Neutrophil (primary cell): Measurements from ENCODE around the gene PRKAG3.

Source experiments
- H3K27ac ChIP-seq: fragments of 200-600 bp; sonication (generic); 2 replicates; pipeline ENCODE4 v1.5.1; 2016; ENCODE audit warnings: mild to moderate bottlenecking, moderate library complexity
- H3K27me3 ChIP-seq: fragments of 200-600 bp; sonication (generic); 2 replicates; pipeline ENCODE4 v1.6.0; 2016; ENCODE audit warnings: mild to moderate bottlenecking
- H3K36me3 ChIP-seq: fragments of 200-600 bp; sonication (generic); 2 replicates; pipeline ENCODE4 v1.5.1; 2017
- H3K4me1 ChIP-seq, 2 experiments: fragments of 200-600 bp in 1 of 2; sonication (generic) in 1 of 2; 1 replicate in 1 of 2; 2 replicates in 1 of 2; pipeline versions ENCODE4 v1.5.1 to v1.6.1; 2013 to 2016; ENCODE audit warnings: low read depth in 1 of 2, low read length in 1 of 2, mild to moderate bottlenecking in 1 of 2, moderate library complexity in 1 of 2; ENCODE audit not compliant: control insufficient read depth in 1 of 2, insufficient read depth in 1 of 2
- H3K4me3 ChIP-seq, 2 experiments: fragments of 200-600 bp in 1 of 2; sonication (generic) in 1 of 2; 1 replicate in 1 of 2; 2 replicates in 1 of 2; pipeline ENCODE4 v1.5.1; 2013 to 2016; ENCODE audit warnings: low read depth in 1 of 2, low read length in 1 of 2, mild to moderate bottlenecking in 1 of 2, moderate library complexity in 1 of 2
- H3K9me3 ChIP-seq: fragments of 200-600 bp; sonication (generic); 2 replicates; pipeline ENCODE4 v1.5.1; 2016
- TF ChIP-seq, protein P1 (sequence below): fragments of 200-600 bp; sonication (generic); IDR thresholded peaks from 2 replicates; pipeline ENCODE4 v1.5.1; 2016; ENCODE audit warnings: antibody characterized with exemption

PRKAG3 gene

DNA sequence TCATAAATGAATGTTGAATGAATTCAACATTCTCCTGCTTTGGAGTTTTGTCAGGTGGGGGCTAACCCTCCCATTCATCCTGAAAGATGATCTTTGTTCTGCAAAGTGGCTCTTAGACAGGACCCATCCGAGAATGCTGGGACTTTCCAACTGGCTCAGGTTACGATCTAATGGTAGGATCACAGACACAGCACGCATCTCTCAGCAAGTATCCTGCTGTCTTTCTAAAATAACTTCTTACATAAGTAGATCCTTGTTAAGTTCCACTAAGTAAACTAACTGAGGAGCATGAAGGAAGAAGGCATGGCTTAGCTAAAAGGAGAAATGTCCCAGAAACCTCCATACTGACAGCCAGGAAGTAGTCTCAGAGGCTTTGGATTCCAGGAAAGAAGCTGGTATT, 26.0 kb downstream of the PRKAG3 start:
- TF ChIP-seq, protein P1, sequence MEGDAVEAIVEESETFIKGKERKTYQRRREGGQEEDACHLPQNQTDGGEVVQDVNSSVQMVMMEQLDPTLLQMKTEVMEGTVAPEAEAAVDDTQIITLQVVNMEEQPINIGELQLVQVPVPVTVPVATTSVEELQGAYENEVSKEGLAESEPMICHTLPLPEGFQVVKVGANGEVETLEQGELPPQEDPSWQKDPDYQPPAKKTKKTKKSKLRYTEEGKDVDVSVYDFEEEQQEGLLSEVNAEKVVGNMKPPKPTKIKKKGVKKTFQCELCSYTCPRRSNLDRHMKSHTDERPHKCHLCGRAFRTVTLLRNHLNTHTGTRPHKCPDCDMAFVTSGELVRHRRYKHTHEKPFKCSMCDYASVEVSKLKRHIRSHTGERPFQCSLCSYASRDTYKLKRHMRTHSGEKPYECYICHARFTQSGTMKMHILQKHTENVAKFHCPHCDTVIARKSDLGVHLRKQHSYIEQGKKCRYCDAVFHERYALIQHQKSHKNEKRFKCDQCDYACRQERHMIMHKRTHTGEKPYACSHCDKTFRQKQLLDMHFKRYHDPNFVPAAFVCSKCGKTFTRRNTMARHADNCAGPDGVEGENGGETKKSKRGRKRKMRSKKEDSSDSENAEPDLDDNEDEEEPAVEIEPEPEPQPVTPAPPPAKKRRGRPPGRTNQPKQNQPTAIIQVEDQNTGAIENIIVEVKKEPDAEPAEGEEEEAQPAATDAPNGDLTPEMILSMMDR, result no peak
- H3K27ac ChIP-seq, result no peak overlapping the region

DNA sequence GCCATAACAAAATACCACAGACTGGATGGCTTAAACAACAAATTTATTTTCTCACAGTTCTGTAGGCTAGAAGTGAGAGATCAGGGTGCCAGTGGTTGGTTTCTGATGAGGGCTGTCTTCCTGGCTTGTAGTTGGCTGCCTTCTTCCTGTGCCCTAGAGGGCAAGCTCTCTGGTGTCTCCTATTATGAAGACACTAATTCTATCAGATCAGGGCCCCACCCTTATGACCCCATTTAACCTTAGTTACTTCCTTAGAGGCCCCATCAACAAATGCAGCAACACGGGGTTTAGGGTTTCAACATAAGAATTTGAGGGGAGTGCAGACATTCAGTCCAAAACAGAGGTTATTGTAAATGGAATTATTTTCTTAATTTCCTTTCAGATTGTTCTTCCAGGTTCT, 26.8 kb downstream of the PRKAG3 start:
- no peak overlapping the region for H3K4me3 ChIP-seq
- no peak overlapping the region for H3K27ac ChIP-seq
- no peaks in the 10 kb centered on the region for H3K9me3 ChIP-seq
- no peaks in the 10 kb centered on the region for H3K36me3 ChIP-seq
- TF ChIP-seq, protein P1, result no peak
- H3K4me1 ChIP-seq, result peaks cover 13 to 18% of the 10 kb centered on the region in 2 experiments
- H3K27me3 ChIP-seq, result peaks cover 19% of the 10 kb centered on the region

More for the DNA sequence above, 26.0 kb downstream of the PRKAG3 start:
- Histone ChIP-seq H3K9me3 (no peaks in the 10 kb centered on the region), H3K4me1 (peaks cover 13 to 18% of the 10 kb centered on the region in 2 experiments), H3K27me3 (peaks cover 11% of the 10 kb centered on the region), H3K36me3 (no peaks in the 10 kb centered on the region), H3K4me3 (no peak overlapping the region)

DNA sequence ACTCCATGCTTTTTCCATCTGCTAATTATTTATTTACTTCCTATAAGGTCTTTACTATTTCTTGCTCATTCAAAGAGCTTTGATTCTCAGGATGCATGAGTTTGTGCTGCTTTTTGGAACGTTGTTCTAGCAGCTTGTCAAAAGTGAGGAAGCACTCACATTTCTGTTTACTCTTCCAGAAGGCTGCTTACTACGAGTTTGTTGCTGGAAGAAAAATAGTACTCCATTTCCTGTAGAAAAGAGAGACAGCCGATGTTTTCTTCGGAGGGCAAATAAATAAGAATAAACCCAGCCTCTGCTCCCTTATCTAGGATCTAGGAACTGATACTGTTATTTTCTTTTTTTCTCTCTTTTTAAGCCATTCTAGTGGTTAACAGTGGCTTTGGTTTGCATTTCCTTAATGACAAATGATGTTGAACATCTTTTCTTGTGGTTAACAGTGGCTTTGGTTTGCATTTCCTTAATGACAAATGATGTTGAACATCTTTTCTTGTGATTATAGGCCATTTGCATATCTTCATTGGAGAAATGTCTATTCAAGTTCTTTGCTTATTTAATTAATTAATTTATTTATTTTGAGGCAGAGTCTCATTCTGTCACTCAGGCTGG, 29.1 kb downstream of the PRKAG3 start:
- no peak overlapping the region for H3K4me3 ChIP-seq
- no peaks in the 10 kb centered on the region for H3K9me3 ChIP-seq
- peaks cover 41% of the 10 kb centered on the region for H3K27me3 ChIP-seq
- TF ChIP-seq, protein P1, result no peak
- H3K27ac ChIP-seq, result no peak overlapping the region
- H3K36me3 ChIP-seq, result no peaks in the 10 kb centered on the region
- peaks cover 13 to 18% of the 10 kb centered on the region in 2 experiments for H3K4me1 ChIP-seq

DNA sequence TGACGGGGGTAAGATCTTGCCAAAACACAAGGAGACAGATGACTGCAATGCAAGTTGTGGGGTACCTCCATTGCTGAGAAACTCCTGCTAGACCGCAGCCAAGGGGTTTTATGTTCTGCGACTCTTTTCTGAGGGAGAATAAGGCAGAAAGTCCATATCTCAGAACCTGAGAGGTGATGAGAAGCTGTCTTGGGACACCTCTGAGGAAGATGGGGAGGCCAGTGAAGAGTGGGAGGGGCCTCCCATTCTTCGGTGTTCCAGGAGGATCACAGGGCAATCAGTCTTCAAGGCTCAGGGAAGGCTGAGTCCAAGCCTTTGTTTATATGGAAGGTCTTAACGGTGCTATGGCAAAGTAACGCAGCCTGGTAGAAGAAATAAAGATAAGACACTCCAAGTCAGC, 31.6 kb downstream of the PRKAG3 start:
- Histone ChIP-seq H3K27ac (no peak overlapping the region), H3K36me3 (no peaks in the 10 kb centered on the region), H3K4me3 (no peak overlapping the region), H3K9me3 (no peaks in the 10 kb centered on the region), H3K27me3 (peaks cover 49% of the 10 kb centered on the region), H3K4me1 (no peaks in the 10 kb centered on the region)
- TF ChIP-seq, protein P1, result no peak

DNA sequence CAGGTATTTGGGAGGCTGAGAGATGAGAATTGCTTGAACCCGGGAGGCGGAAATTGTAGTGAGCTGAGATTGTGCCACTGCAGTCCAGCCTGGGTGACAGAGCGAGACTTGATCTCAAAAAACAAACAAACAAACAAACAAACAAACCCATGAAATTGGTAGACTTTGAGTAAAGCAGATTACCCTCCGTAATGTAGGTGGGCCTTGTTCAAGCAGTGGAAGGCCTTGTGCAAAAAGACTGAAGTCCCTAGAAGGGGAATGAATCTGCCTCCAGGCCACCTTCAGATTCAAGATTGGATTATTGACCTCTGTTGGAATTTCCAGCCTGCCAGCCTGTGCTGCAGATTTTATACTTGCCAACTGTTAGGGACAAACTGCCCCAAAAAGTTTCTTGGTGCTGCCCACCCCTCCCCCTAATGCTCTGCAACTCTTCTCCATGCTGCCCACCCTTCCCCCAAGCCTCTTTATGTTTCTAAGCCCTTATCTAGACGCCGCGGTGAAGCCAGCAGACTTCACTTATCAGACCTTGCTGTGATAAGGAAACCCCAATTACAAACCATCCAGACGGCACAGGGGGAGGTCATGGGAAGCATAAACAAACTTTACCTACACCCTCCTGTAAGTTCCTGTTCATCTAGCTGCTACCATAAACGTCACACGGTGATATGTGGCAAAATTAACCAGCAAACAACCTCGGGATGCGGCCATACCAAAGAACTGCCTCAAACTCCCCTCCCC, 32.7 kb downstream of the PRKAG3 start:
- Histone ChIP-seq H3K27ac (no peak overlapping the region), H3K4me1 (no peaks in the 10 kb centered on the region)
- TF ChIP-seq, protein P1, result no peak

More for the DNA sequence above, 32.7 kb downstream of the PRKAG3 start:
- H3K27me3 ChIP-seq, result peaks cover 49% of the 10 kb centered on the region
- no peaks in the 10 kb centered on the region for H3K36me3 ChIP-seq
- no peak overlapping the region for H3K4me3 ChIP-seq
- H3K9me3 ChIP-seq, result no peaks in the 10 kb centered on the region
